HCT116 (cell line): ENCODE results near the gene LY86.

Experiments
- CEBPB ChIP-seq: IDR thresholded peaks from 2 replicates; pipeline ENCODE4 v1.6.1; 2012; ENCODE audit warnings: low read depth
- EGR1 ChIP-seq: IDR thresholded peaks from 2 replicates; pipeline ENCODE4 v1.6.1; 2012; ENCODE audit warnings: low read depth
- EZH2phosphoT487 ChIP-seq: fragments of 200-600 bp; IDR thresholded peaks from 2 replicates; pipeline ENCODE4 v1.6.1; 2018; ENCODE audit warnings: antibody characterized with exemption, borderline replicate concordance
- POLR2A ChIP-seq: IDR thresholded peaks from 2 replicates; pipeline ENCODE4 v1.7.0; 2011; ENCODE audit warnings: borderline replicate concordance; ENCODE audit not compliant: insufficient read depth, insufficient read length; ENCODE audit errors: extremely low read depth
- POLR2AphosphoS5 ChIP-seq: IDR thresholded peaks from 2 replicates; pipeline ENCODE4 v1.6.1; 2011; ENCODE audit warnings: mild to moderate bottlenecking, low read depth, low read length, moderate library complexity
- RAD21 ChIP-seq: IDR thresholded peaks from 2 replicates; pipeline ENCODE4 v1.6.1; 2012; ENCODE audit warnings: low read depth, mild to moderate bottlenecking
- SIN3A ChIP-seq: IDR thresholded peaks from 2 replicates; pipeline ENCODE4 v1.6.1; 2012; ENCODE audit warnings: low read depth
- YY1 ChIP-seq: IDR thresholded peaks from 2 replicates; pipeline ENCODE4 v1.6.1; 2011; ENCODE audit warnings: low read length, low read depth, moderate library complexity, mild to moderate bottlenecking; ENCODE audit not compliant: insufficient replicate concordance; ENCODE audit errors: extremely low read depth
- ZFX ChIP-seq: fragments of 450-650 bp; IDR thresholded peaks from 2 replicates; pipeline ENCODE4 v1.6.1; 2017
- ZNF274 ChIP-seq: fragments of 200-500 bp; sonication (Bioruptor generic); IDR thresholded peaks from 2 replicates; pipeline ENCODE4 v1.6.1; 2014; ENCODE audit warnings: mild to moderate bottlenecking, low read depth, low read length, inconsistent platforms
- TF ChIP-seq, protein P1 (sequence below), 3 experiments: fragments of 200-600 bp in 1 of 3; sonication (generic) in 1 of 3; IDR thresholded peaks in 2 of 3; conservative IDR thresholded peaks in 1 of 3; 2 replicates each; pipeline ENCODE4 v1.5.1; 2012 to 2017; ENCODE audit warnings: low read depth in 2 of 3, low read length in 2 of 3, antibody characterized with exemption in 1 of 3, borderline replicate concordance in 1 of 3, control low read depth in 1 of 3, mild to moderate bottlenecking in 1 of 3, mixed read lengths in 1 of 3, mixed run types in 1 of 3, moderate library complexity in 1 of 3; ENCODE audit not compliant: insufficient read depth in 1 of 3
- TF ChIP-seq, protein P2 (sequence below): IDR thresholded peaks from 2 replicates; pipeline ENCODE4 v1.6.1; 2012
- TF ChIP-seq, protein P3 (sequence below): IDR thresholded peaks from 2 replicates; pipeline ENCODE4 v1.6.1; 2011; ENCODE audit warnings: mild to moderate bottlenecking, low read length, moderate library complexity; ENCODE audit not compliant: insufficient replicate concordance; ENCODE audit errors: extremely low read depth

DNA sequence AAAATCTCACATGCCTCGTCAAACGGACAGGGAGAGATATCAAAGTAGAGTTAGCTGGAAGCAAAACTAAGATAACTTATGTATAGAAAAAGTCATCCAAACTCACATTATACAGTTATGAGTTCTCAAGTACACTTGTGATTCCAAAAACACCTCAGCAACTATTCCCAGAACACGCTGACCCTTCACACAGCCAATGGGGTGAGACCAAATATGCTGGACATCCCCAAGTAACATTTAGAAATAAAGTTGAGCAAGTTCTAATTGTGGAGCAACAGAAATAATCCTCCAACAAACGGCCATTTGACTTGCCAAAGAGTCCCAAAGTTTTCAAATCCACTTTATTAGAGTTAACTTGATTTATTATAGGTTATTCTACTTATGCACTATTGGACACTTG, 52.4 kb downstream of the LY86 start:
- TF ChIP-seq ZFX (no peak), EZH2phosphoT487 (no peak), EGR1 (no peak), SIN3A (no peak), POLR2A (no peak), CEBPB (no peak), RAD21 (no peak), YY1 (no peak), ZNF274 (no peak), POLR2AphosphoS5 (no peak)
- TF ChIP-seq, protein P1, sequence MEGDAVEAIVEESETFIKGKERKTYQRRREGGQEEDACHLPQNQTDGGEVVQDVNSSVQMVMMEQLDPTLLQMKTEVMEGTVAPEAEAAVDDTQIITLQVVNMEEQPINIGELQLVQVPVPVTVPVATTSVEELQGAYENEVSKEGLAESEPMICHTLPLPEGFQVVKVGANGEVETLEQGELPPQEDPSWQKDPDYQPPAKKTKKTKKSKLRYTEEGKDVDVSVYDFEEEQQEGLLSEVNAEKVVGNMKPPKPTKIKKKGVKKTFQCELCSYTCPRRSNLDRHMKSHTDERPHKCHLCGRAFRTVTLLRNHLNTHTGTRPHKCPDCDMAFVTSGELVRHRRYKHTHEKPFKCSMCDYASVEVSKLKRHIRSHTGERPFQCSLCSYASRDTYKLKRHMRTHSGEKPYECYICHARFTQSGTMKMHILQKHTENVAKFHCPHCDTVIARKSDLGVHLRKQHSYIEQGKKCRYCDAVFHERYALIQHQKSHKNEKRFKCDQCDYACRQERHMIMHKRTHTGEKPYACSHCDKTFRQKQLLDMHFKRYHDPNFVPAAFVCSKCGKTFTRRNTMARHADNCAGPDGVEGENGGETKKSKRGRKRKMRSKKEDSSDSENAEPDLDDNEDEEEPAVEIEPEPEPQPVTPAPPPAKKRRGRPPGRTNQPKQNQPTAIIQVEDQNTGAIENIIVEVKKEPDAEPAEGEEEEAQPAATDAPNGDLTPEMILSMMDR (IDR thresholded peaks at IDR 0.05 in 2 of 3, conservative IDR thresholded peaks at IDR 0.05 in 1 of 3; ENCODE audit: borderline replicate concordance in 1 of 3, insufficient read depth in 1 of 3, low read depth in 2 of 3, low read length in 2 of 3): no peak
- TF ChIP-seq, protein P2, sequence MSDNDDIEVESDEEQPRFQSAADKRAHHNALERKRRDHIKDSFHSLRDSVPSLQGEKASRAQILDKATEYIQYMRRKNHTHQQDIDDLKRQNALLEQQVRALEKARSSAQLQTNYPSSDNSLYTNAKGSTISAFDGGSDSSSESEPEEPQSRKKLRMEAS: no peak
- TF ChIP-seq, protein P3, sequence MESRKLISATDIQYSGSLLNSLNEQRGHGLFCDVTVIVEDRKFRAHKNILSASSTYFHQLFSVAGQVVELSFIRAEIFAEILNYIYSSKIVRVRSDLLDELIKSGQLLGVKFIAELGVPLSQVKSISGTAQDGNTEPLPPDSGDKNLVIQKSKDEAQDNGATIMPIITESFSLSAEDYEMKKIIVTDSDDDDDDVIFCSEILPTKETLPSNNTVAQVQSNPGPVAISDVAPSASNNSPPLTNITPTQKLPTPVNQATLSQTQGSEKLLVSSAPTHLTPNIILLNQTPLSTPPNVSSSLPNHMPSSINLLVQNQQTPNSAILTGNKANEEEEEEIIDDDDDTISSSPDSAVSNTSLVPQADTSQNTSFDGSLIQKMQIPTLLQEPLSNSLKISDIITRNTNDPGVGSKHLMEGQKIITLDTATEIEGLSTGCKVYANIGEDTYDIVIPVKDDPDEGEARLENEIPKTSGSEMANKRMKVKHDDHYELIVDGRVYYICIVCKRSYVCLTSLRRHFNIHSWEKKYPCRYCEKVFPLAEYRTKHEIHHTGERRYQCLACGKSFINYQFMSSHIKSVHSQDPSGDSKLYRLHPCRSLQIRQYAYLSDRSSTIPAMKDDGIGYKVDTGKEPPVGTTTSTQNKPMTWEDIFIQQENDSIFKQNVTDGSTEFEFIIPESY: no peak
